SK-N-SH treated with all-trans-retinoic acid at 6 μM for 48 hours (cell line): ENCODE data around the gene MFF.
"Not testable (repeated sequence)": the region's sequence is repeated elsewhere in the genome, so short reads cannot be mapped to it uniquely, and the experiment has no call there.

Experiments used
- ATAC-seq: fragments of 200-7000 bp; cut with Tn5 transposase; 3 replicates; pipeline ENCODE4 v1.9.1; 2020; ENCODE audit warnings: mild to moderate bottlenecking, moderate library complexity
- ARNTL ChIP-seq: fragments of 450-650 bp; formaldehyde crosslinking; IDR thresholded peaks from 2 replicates; pipeline ENCODE4 v1.5.0; 2020; ENCODE audit warnings: low read depth, mild to moderate bottlenecking, moderate library complexity, borderline replicate concordance
- BACH2 ChIP-seq: fragments of 250-450 bp; sonication (Bioruptor Pico); IDR thresholded peaks from 2 replicates; pipeline ENCODE4 v1.9.0; 2021; ENCODE audit warnings: mild to moderate bottlenecking, borderline replicate concordance
- CSDC2 ChIP-seq: fragments of 250-450 bp; sonication (Bioruptor Pico); IDR thresholded peaks from 2 replicates; pipeline ENCODE4 v1.5.0; 2020; ENCODE audit warnings: mild to moderate bottlenecking, moderate library complexity
- ESRRG ChIP-seq: fragments of 250-450 bp; sonication (Bioruptor Pico); IDR thresholded peaks from 2 replicates; pipeline ENCODE4 v1.6.1; 2021; ENCODE audit warnings: mild to moderate bottlenecking
- GLIS3 ChIP-seq: fragments of 250-450 bp; sonication (Bioruptor Pico); IDR thresholded peaks from 2 replicates; pipeline ENCODE4 v1.5.0; 2020; ENCODE audit warnings: mild to moderate bottlenecking, moderate library complexity
- OSR1 ChIP-seq: fragments of 250-450 bp; sonication (Bioruptor Pico); IDR thresholded peaks from 2 replicates; pipeline ENCODE4 v1.8.0; 2022; ENCODE audit warnings: moderate library complexity, mild to moderate bottlenecking, inconsistent platforms
- POU6F1 ChIP-seq: fragments of 250-450 bp; sonication (Bioruptor Pico); IDR thresholded peaks from 2 replicates; pipeline ENCODE4 v1.8.0; 2021; ENCODE audit warnings: low read depth, mild to moderate bottlenecking, moderate library complexity, borderline replicate concordance
- PPARA ChIP-seq: fragments of 250-450 bp; sonication (Bioruptor Pico); IDR thresholded peaks from 2 replicates; pipeline ENCODE4 v1.5.0; 2020; ENCODE audit warnings: mild to moderate bottlenecking, borderline replicate concordance
- RARB ChIP-seq: fragments of 250-450 bp; sonication (Bioruptor Pico); IDR thresholded peaks from 2 replicates; pipeline ENCODE4 v1.8.0; 2021; ENCODE audit warnings: mild to moderate bottlenecking, moderate library complexity
- SNAI2 ChIP-seq: fragments of 250-450 bp; sonication (Bioruptor Pico); IDR thresholded peaks from 2 replicates; pipeline ENCODE4 v1.5.0; 2020; ENCODE audit warnings: mild to moderate bottlenecking, moderate library complexity
- TCF4 ChIP-seq: fragments of 250-450 bp; sonication (Bioruptor Pico); IDR thresholded peaks from 2 replicates; pipeline ENCODE4 v1.8.0; 2021; ENCODE audit warnings: mild to moderate bottlenecking, moderate library complexity, borderline replicate concordance
- TOX ChIP-seq: fragments of 250-450 bp; sonication (Bioruptor Pico); IDR thresholded peaks from 2 replicates; pipeline ENCODE4 v1.8.0; 2021; ENCODE audit warnings: mild to moderate bottlenecking, moderate library complexity, borderline replicate concordance
- ZC3H10 ChIP-seq: fragments of 250-450 bp; sonication (Bioruptor Pico); IDR thresholded peaks from 2 replicates; pipeline ENCODE4 v1.5.1; 2021; ENCODE audit warnings: mild to moderate bottlenecking, moderate library complexity
- ZFP3 ChIP-seq: fragments of 250-450 bp; sonication (Bioruptor Pico); IDR thresholded peaks from 2 replicates; pipeline ENCODE4 v1.5.0; 2020; ENCODE audit warnings: mild to moderate bottlenecking, moderate library complexity
- ZFP30 ChIP-seq: fragments of 450-650 bp; formaldehyde crosslinking; IDR thresholded peaks from 2 replicates; pipeline ENCODE4 v1.5.0; 2022; ENCODE audit warnings: mild to moderate bottlenecking, moderate library complexity
- ZNF565 ChIP-seq: fragments of 450-650 bp; formaldehyde crosslinking; conservative IDR thresholded peaks from 2 replicates; pipeline ENCODE4 v1.5.0; 2020; ENCODE audit warnings: low read depth, mild to moderate bottlenecking, moderate library complexity
- ZNF70 ChIP-seq: fragments of 450-650 bp; formaldehyde crosslinking; IDR thresholded peaks from 2 replicates; pipeline ENCODE4 v1.5.0; 2020; ENCODE audit warnings: mild to moderate bottlenecking, moderate library complexity
- ZNF8 ChIP-seq: fragments of 450-650 bp; formaldehyde crosslinking; IDR thresholded peaks from 2 replicates; pipeline ENCODE4 v1.5.0; 2020; ENCODE audit warnings: mild to moderate bottlenecking, moderate library complexity
- TF ChIP-seq, protein P1 (sequence below): fragments of 250-450 bp; sonication (Bioruptor Pico); IDR thresholded peaks from 2 replicates; pipeline ENCODE4 v1.5.1; 2021; ENCODE audit warnings: mild to moderate bottlenecking, moderate library complexity
- TF ChIP-seq, protein P2 (sequence below): fragments of 250-450 bp; sonication (Bioruptor Pico); IDR thresholded peaks from 2 replicates; pipeline ENCODE4 v1.8.0; 2020; ENCODE audit warnings: mild to moderate bottlenecking, moderate library complexity, borderline replicate concordance

The MFF gene

GRCh38 chr2:227386630-227387029 is 61.6 kb downstream of the MFF start:
- TF ChIP-seq POU6F1 (CRISPR knock-in tag) (no peak), ZFP30 (CRISPR knock-in tag) (no peak), TOX (CRISPR knock-in tag) (no peak), ZFP3 (CRISPR knock-in tag) (no peak), ESRRG (no peak), ZNF8 (CRISPR knock-in tag) (no peak), OSR1 (CRISPR knock-in tag) (no peak), ARNTL (CRISPR knock-in tag) (no peak), PPARA (CRISPR knock-in tag) (no peak), RARB (CRISPR knock-in tag) (no peak), GLIS3 (CRISPR knock-in tag) (no peak), ZC3H10 (CRISPR knock-in tag) (no peak), CSDC2 (CRISPR knock-in tag) (no peak), SNAI2 (CRISPR knock-in tag) (no peak), BACH2 (CRISPR knock-in tag) (no peak)
- TF ChIP-seq, protein P1, sequence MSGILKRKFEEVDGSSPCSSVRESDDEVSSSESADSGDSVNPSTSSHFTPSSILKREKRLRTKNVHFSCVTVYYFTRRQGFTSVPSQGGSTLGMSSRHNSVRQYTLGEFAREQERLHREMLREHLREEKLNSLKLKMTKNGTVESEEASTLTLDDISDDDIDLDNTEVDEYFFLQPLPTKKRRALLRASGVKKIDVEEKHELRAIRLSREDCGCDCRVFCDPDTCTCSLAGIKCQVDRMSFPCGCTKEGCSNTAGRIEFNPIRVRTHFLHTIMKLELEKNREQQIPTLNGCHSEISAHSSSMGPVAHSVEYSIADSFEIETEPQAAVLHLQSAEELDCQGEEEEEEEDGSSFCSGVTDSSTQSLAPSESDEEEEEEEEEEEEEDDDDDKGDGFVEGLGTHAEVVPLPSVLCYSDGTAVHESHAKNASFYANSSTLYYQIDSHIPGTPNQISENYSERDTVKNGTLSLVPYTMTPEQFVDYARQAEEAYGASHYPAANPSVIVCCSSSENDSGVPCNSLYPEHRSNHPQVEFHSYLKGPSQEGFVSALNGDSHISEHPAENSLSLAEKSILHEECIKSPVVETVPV (CRISPR knock-in tag), result no peak
- TF ChIP-seq, protein P2, sequence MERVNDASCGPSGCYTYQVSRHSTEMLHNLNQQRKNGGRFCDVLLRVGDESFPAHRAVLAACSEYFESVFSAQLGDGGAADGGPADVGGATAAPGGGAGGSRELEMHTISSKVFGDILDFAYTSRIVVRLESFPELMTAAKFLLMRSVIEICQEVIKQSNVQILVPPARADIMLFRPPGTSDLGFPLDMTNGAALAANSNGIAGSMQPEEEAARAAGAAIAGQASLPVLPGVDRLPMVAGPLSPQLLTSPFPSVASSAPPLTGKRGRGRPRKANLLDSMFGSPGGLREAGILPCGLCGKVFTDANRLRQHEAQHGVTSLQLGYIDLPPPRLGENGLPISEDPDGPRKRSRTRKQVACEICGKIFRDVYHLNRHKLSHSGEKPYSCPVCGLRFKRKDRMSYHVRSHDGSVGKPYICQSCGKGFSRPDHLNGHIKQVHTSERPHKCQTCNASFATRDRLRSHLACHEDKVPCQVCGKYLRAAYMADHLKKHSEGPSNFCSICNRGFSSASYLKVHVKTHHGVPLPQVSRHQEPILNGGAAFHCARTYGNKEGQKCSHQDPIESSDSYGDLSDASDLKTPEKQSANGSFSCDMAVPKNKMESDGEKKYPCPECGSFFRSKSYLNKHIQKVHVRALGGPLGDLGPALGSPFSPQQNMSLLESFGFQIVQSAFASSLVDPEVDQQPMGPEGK (CRISPR knock-in tag), result no peak
- no peak for ATAC-seq

DNA sequence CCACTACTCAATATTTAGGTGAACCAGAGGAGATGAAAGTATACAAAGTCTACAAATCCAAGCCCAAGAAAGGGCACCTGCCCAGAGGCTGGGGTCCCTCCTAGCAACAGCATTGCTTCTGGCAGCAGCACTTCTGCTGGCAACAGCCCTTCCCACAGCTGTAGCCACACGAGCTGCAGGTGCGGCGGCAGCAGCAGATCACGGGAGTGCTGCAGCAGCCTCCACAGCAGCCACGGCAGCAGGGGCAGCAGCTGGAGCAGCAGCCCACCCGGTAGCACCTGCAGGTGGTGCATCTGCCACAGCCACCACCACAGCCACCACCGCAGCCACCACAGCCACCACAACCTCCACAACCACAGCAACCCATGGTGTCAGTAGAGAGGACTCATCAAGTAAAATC is 62.5 kb downstream of the MFF start, which contains the start of gene SCYGR1:
TSS of gene SCYGR1 (minus strand) at position 367 of the 400 bp plus-strand sequence. CDS start at position 367, 0 bp downstream.
- ATAC-seq, result not testable (repeated sequence)

- TF ChIP-seq TCF4 (CRISPR knock-in tag), result no peak
- ATAC-seq, result peak; percentile 21; the same call in 1 of the 3 replicates
These were observed 63.5 kb downstream of the MFF start for GRCh38 chr2:227388537-227389011.

- no peak for ATAC-seq
- TF ChIP-seq ZNF565 (CRISPR knock-in tag), result no peak
- no peak for TF ChIP-seq CSDC2 (CRISPR knock-in tag)
- no peak for TF ChIP-seq ESRRG
- no peak for TF ChIP-seq ZNF70 (CRISPR knock-in tag)
- no peak for TF ChIP-seq PPARA (CRISPR knock-in tag)
- TF ChIP-seq ZC3H10 (CRISPR knock-in tag), result no peak
- TF ChIP-seq ZNF8 (CRISPR knock-in tag), result no peak
- TF ChIP-seq TOX (CRISPR knock-in tag), result no peak
- TF ChIP-seq, protein P1 (CRISPR knock-in tag), result no peak
- no peak for TF ChIP-seq GLIS3 (CRISPR knock-in tag)
- TF ChIP-seq, protein P2 (CRISPR knock-in tag), result no peak
These were observed 64.2 kb downstream of the MFF start for GRCh38 chr2:227389231-227389630.
